Skeletal muscle tissue (tissue), 4 donors: ENCODE results near the gene GALNS. TPM values are rescaled to one million over a fixed set of nuclear protein-coding genes. Genes with fewer than 3 reads are reported as not detected.

Source experiments
- H3K27ac ChIP-seq: one replicate; pipeline ENCODE4 v1.7.0; 2013; ENCODE audit warnings: mild to moderate bottlenecking, low read depth, low read length, inconsistent platforms
- H3K27me3 ChIP-seq, 3 donors: one replicate each; pipeline ENCODE4 v1.7.0; 2013; ENCODE audit warnings: low read length in 3 of 3; ENCODE audit not compliant: control insufficient read depth in 3 of 3, insufficient read depth in 3 of 3
- H3K36me3 ChIP-seq, 3 donors: one replicate each; pipeline ENCODE4 v1.7.0; 2013; ENCODE audit warnings: low read length in 3 of 3; ENCODE audit not compliant: control insufficient read depth in 3 of 3, insufficient read depth in 3 of 3
- H3K4me1 ChIP-seq, 3 donors: one replicate each; pipeline ENCODE4 v1.7.0; 2013; ENCODE audit warnings: low read length in 3 of 3, mild to moderate bottlenecking in 3 of 3; ENCODE audit not compliant: control insufficient read depth in 3 of 3, insufficient read depth in 3 of 3
- H3K4me3 ChIP-seq, 3 donors: one replicate each; pipeline ENCODE4 v1.7.0; 2013; ENCODE audit warnings: low read length in 3 of 3
- H3K9ac ChIP-seq, 3 donors: one replicate each; pipeline ENCODE4 v1.7.0; 2013; ENCODE audit warnings: low read length in 3 of 3, mild to moderate bottlenecking in 3 of 3, moderate library complexity in 2 of 3, low read depth in 1 of 3
- H3K9me3 ChIP-seq, 3 donors: one replicate each; pipeline ENCODE4 v1.7.0; 2013; ENCODE audit warnings: low read length in 3 of 3; ENCODE audit not compliant: control insufficient read depth in 3 of 3
- total RNA-seq: library from RNA; depleted of rRNA; stranded (reverse); fragments of >200 nt; gene quantifications from one replicate; pipeline ENCODE4 v1.2.3, GENCODE V29; 2014
- donor health status: Osteomylitis.

GALNS gene
- total RNA-seq, 1 donor from 2014 or later = 9.9 TPM

DNA sequence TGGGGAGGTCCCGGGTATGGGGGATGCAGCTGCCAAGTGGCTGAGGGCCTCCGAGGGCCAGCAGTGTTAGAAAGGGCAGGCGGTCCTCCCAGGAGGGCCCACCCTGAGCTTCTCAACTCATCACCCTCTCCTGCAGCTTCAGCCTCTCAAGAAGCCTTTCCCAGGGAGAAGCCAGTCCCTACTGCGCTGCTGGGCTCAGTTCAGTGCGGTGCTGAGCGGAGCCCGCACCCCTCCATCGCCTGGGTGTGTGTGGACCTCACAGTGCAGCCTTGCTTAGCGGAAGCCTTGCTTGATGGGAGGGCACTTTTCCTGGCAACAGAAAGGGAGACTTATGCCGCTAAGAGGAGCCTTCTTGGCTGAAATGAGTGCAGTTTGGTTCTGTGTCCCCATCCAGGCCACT is 41.5 kb downstream of the GALNS start:
- Histone ChIP-seq H3K9ac (no peak overlapping the region), H3K9me3 (no peaks in the 10 kb centered on the region), H3K4me3 (no peak overlapping the region), H3K27me3 (peaks cover 0 to 2% (median 0%) of the 10 kb centered on the region in 3 donors), H3K27ac (no peak overlapping the region), H3K4me1 (peaks cover 14 to 21% (median 17%) of the 10 kb centered on the region in 3 donors), H3K36me3 (peaks cover 0 to 1% (median 0%) of the 10 kb centered on the region in 3 donors)

DNA sequence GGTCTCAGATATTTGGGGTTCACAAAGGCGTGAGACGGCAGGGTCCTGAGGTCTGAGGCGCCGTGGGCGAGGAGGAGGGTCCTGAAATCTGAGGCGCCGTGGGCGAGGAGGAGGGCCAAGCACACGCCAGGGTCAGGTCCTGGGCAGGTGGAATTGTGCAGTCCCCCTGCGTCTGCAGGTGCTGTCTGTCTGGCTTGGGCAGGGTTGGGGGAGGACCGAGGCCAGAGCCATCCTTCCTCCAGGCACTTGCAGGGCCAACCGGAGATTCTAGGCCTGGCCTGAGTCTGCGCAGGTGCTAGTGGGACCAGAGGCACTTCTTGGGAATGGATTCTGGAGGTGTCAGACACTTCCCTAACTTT is 42.6 kb downstream of the GALNS start:
- H3K4me3 ChIP-seq = no peak overlapping the region
- no peak overlapping the region for H3K9ac ChIP-seq
- peaks cover 0 to 2% (median 0%) of the 10 kb centered on the region in 3 donors for H3K27me3 ChIP-seq
- H3K9me3 ChIP-seq = no peaks in the 10 kb centered on the region
- H3K36me3 ChIP-seq = peaks cover 6 to 12% (median 10%) of the 10 kb centered on the region in 3 donors
- no peak overlapping the region for H3K27ac ChIP-seq
- peaks cover 18 to 32% (median 25%) of the 10 kb centered on the region in 3 donors for H3K4me1 ChIP-seq

DNA sequence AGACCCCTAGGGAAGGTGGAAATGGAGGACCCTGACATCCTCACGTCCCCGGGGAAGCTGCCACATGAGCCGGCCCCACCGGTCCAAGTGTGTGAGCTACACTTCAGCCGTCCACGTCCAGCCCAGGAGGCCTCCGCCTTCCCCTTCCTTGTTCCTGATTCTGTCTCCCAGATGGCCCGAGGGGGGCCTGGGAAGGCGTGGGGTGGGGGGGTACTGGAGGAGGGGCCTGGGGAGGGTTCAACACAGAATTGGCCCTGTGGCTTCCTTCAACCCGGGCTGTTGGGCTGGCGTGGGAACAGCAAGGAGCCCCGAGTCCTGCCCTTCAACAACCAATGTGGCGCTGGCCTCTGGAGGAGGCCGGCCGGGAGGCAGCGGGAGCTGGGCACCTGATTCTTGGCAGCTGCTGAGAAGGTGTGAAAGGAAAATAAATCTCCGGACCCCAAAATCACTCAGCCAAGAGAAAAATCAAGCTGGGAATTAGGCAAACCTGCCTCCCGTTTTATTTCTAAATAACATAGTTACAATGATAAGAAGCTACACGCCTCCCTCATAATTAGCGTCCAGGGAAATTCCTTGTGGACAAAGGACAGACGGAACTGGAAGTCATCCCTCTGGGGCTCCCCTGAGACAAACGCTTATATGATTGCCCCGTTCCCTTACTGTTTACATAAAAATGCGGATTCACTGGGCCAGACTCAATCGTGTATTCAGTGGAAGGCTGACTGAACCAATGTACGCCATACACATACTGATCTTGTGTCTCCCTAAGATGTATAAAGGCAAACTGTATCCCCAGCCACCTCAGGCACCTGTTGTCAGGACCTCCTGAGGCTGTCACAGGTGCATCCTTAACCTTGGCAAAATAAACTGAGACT is 43.2 kb downstream of the GALNS start:
- H3K9ac ChIP-seq = no peak overlapping the region
- no peaks in the 10 kb centered on the region for H3K9me3 ChIP-seq
- H3K27ac ChIP-seq = no peak overlapping the region
- H3K27me3 ChIP-seq = peaks cover 0 to 2% (median 0%) of the 10 kb centered on the region in 3 donors
- no peak overlapping the region for H3K4me3 ChIP-seq
- peaks cover 7 to 16% (median 12%) of the 10 kb centered on the region in 3 donors for H3K36me3 ChIP-seq
- peaks cover 18 to 32% (median 25%) of the 10 kb centered on the region in 3 donors for H3K4me1 ChIP-seq

DNA sequence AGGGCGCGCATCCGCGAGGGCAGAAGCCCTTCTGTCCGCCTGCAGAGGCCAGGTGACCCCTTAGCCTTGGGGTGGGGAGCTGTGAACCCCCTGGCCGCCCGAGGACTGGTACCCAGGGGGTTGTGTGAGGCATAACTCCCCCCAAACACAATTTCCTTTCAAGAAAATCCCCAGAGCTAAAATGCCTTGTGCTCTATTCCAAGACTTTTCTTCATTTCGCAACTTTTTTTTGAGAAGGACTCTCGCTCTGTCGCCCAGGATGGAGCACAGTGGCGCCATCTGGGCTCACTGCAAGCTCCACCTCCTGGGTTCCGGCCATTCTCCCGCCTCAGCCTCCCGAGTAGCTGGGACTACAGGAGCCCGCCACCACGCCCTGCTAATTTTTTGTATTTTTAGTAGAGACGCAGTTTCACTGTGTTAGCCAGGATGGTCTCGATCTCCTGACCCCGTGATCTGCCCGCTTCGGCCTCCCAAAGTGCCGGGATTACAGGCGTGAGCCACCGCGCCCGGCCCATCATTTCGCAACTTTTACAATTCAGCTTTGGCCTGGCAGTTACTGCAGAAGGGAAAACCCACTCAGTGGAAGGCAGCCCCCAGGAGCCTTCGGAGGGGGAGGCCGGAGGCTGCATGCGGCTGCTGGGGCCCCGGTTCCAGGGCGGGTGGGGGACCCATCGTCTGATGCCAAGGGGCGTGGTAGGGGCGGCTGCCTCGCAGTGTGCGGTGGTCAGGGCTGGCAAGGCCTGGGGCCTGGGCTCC is 44.1 kb downstream of the GALNS start:
- Histone ChIP-seq H3K4me3 (peak overlapping the region; percentile 38 to 87 (median 76)), H3K9ac (peak overlapping the region in 2 of 3 donors; percentile 53 to 62), H3K36me3 (peaks cover 7 to 16% (median 12%) of the 10 kb centered on the region in 3 donors), H3K27ac (peak overlapping the region; percentile 66), H3K4me1 (peaks cover 18 to 36% (median 25%) of the 10 kb centered on the region in 3 donors), H3K9me3 (no peaks in the 10 kb centered on the region), H3K27me3 (peaks cover 0 to 2% (median 0%) of the 10 kb centered on the region in 3 donors)

DNA sequence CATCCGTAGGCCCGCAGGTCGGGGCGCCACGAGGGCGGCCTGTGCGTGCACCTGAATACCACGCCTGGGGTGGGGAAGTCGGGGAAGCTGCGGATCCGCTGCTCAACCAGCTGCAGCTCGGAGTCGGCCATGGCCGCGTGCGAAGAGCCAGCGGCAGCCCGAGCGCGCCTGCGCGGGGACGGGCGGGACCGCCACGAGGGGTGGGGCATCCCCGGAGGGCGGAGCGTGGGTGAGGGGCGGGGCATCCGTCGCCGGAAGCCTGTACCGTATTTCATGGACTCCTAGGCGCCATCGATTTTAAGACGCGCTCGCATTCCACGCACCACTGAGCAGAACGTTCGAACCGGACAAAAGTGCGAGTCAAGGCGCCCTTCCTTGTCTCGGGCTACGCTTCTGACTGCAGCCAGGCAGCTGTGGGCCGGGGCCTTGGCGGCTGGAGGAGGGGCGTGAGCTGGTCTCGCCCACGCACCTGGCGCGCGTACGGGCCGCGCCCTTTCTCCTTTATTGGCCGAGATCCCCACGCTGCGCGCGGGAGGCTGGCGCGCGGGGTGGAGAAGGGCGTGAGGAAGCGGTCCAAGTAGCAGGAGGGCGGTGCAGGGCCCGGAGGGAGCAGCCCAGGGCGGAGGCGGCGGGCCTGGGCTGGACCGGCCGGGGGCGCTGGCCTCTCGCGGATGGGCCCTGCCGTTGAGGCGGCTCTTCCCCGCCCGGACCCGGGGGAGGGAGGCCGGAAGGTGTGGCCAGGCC is 44.8 kb downstream of the GALNS start, which contains the start of gene APRT:
APRT (minus strand) TSS at position 160 of the 744 bp plus-strand sequence; CDS start at position 131, 29 bp downstream.
- H3K4me3 ChIP-seq = peak within 1 kb of the TSS; percentile 68 to 87 (median 76)
- peaks cover 0 to 4% (median 2%) of the 10 kb centered on the region in 3 donors for H3K27me3 ChIP-seq
- no peaks in the 10 kb centered on the region for H3K9me3 ChIP-seq
- H3K4me1 ChIP-seq = peaks cover 20 to 43% (median 31%) of the 10 kb centered on the region in 3 donors
- H3K27ac ChIP-seq = peak within 1 kb of the TSS; percentile 66
- H3K36me3 ChIP-seq = peaks cover 7 to 16% (median 12%) of the 10 kb centered on the region in 3 donors
- peak within 1 kb of the TSS; percentile 65 to 84 (median 83) for H3K9ac ChIP-seq

DNA sequence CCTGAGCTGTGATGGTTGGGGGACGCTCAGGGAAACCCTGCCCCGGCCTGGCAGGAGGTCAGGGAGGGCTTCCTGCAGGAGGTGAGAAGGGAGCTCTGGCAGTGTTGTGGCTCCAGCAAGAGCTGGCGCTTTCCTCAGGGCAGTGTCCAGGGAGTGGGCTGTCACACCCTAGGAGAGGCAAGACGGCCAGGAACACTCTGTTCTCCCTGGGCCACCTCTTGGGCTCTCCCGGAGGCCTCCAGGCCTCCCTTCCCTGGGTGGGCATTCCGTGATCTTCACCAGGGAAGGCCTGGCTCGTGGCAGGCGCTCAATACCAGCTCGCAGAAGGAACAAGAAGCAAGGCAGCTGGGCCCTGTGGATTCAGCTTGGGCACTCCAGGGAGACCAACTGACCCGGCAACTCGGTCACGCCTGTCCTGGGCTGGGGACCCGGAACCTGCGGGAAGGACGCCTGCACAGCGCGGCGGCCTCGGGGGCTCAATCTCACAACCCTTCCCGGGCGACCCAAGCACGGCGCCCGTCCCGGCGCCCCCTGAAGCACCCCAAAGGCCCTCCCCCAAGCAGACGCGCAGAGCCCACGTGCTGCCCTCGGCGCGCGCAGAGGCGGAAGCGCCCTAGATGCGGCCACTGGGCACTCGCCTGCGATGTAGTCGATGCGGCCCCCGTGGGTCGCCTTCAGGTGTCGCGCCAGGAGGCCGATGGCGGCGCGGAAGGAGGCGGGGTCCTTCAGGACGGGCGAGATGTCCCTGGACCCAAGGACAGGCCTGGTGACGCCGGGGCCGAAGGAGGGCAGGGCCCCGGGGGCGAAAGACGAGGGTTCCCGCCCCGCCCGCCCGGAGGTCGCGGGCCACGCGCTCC is 45.6 kb downstream of the GALNS start:
- Histone ChIP-seq H3K9ac (peak overlapping the region; percentile 65 to 84 (median 83)), H3K27ac (peak overlapping the region; percentile 66), H3K4me1 (peaks cover 23 to 48% (median 35%) of the 10 kb centered on the region in 3 donors), H3K36me3 (peaks cover 7 to 16% (median 12%) of the 10 kb centered on the region in 3 donors), H3K27me3 (peaks cover 0 to 5% (median 2%) of the 10 kb centered on the region in 3 donors), H3K9me3 (no peaks in the 10 kb centered on the region), H3K4me3 (peak overlapping the region; percentile 68 to 87 (median 76))

DNA sequence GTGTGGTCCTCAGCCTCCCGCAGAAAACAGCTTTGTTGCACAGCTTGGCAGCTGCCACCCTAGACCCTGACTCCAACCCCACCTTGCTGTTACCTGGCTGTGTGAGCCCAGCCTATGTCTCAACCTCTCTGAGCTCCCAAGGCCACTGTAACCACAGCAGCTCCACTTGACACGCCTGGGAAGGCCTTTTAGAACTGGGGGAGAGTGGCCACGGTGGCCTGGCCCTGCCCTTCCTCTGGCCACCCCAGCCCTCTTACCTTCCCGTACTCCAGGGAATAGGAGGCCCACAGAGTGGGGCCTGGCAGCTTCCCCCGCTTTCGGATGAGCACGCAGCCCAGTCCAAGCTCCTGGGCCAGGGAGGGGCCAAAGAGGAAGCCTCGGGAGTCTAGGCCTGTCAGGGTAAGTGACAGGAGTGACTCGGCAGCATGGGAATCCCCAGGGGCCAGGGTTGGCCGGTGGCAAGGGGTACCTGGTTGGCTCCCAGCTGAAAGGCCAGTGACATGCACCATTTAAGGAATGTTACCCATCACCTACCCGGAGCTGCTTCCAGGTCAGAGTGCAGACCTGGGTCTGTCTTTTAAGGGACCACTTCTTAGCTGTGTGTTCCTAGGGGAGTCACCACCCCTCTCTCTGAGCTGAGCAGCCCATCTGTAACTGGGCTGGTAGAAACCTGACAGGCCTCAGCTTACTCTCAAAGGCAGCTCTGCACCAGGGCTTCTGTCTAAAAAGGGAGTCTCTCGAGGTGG is 46.4 kb downstream of the GALNS start:
- Histone ChIP-seq H3K4me1 (peaks cover 23 to 45% (median 35%) of the 10 kb centered on the region in 3 donors), H3K27ac (no peak overlapping the region), H3K4me3 (peak overlapping the region; percentile 68 to 87 (median 76)), H3K36me3 (peaks cover 7 to 16% (median 12%) of the 10 kb centered on the region in 3 donors), H3K27me3 (peaks cover 0 to 7% (median under 1%) of the 10 kb centered on the region in 3 donors), H3K9me3 (no peaks in the 10 kb centered on the region), H3K9ac (peak overlapping the region; percentile 65 to 84 (median 83))

DNA sequence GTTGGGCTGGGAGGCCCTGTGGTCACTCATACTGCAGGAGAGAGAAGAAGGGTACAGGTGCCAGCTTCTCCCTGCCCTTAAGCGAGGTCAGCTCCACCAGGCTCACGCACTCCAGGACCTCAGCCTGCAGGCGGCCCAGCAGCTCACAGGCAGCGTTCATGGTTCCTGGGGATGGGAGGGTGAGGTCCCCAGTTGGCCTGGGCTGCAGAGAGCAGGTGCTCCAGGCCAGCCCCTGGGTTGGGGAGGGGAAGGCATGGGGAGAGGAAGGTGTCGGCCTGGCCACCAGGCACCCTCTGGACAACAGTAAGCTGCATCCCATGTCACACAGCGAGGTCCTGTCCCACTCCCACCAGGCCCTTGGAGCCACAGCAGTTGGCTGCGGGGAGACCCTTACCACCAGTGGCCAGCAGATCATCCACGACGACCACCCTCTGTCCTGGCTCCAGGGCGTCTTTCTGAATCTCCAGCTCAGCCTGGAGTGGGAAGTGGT is 47.0 kb downstream of the GALNS start:
- H3K4me3 ChIP-seq = peak overlapping the region in 1 of 3 donors; percentile 87
- peak overlapping the region in 2 of 3 donors; percentile 16 to 84 for H3K9ac ChIP-seq
- H3K4me1 ChIP-seq = peaks cover 23 to 45% (median 35%) of the 10 kb centered on the region in 3 donors
- peaks cover 7 to 16% (median 12%) of the 10 kb centered on the region in 3 donors for H3K36me3 ChIP-seq
- H3K27ac ChIP-seq = no peak overlapping the region
- H3K27me3 ChIP-seq = peaks cover 0 to 13% (median 0%) of the 10 kb centered on the region in 3 donors
- no peaks in the 10 kb centered on the region for H3K9me3 ChIP-seq
